ENCODE data around the gene CASP8AP2. TPM values are rescaled to one million over a fixed set of nuclear protein-coding genes. Genes with fewer than 3 reads are reported as not detected.

CASP8AP2 gene
- total and polyA plus RNA-seq, 2 of the 13 experiments (the other 11 are each of a cell fraction or from before 2014, with no cell fraction given): 5.7 to 13.5 TPM

DNA sequence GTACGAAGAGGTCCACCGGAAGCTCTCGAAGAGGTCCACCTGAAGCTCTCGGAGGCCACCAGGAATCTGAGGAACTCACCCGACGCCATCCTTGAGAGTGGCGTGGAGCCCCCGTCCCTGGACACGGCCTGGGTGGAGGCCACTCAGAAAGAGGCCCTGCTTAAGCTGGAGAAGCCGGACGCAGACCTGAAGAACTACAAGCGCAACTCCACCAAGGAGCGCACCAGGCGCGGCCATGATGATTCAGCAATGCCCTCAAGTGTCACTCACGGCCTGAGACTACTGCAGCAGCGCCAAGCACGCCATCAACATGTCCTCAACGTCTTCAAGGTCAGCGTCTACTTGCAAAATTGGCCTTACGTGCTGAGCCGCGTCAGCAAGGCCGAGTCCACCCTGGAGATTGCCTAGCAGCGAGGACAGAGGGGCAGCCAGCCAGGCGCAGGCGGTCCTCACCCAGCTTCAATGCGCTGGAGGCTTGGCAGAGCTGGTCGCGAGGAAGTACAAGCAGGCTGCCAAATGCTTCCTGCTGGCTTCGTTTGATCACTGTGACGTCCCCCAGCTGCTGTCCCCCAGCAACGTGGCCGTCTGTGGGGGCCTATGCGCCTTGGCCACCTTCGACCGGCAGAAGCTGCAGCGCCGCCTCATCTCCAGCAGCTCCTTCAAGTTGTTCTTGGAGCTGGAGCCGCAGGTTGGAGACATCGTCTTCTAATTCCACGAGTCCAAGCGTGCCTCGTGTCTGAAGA lies 56.9 kb downstream of the CASP8AP2 start:
- peaks cover 1 to 21% of the 10 kb centered on the region in 2 experiments; a peak in 3 of 5 replicates for H3K27me3 ChIP-seq (ENCODE audit: control insufficient read depth in 1 of 2, insufficient read depth in 2 of 2, low read length in 2 of 2)
- in situ Hi-C loops (cut with HindIII; ENCODE audit: extremely low pct_ligation_motif_present, low pct_unique_long_range_greater_than_20kb): no loop called here

DNA sequence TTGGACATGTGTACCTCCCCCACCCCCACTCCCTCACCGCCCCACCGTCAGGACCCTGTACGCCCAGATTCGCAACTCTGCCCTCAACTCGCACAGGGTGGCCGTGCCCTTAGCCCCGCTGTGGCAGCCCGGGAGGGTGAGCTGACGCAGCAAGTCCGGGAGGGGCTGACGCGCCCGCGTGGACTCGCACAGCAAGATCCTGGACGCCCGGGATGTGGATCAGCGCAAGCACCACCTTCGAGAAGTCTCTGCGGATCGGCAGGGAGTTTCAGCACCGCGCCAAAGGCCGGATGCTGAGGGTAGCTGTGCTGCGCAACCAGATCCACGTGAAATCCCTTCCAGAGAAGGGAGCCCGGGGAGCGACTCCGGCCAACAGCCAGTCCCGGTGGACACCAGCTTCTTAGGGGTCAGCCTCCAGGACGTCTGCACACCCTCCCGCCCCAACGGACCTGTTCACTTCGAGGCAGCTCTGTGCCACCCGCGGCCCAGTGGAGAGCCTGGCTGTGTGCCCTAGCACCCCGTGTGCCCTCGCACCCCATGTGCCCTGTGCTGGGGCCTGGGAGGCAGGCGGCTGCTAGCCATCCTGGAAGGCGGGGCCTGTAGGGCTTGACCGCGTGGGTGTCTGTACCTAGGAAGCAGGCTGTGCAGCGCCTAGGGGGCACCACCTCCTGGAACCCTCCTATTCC lies 57.9 kb downstream of the CASP8AP2 start:
- H3K79me2 ChIP-seq (ENCODE audit: insufficient read depth, low read length): no peaks in the 10 kb centered on the region
- TF ChIP-seq, protein P1, sequence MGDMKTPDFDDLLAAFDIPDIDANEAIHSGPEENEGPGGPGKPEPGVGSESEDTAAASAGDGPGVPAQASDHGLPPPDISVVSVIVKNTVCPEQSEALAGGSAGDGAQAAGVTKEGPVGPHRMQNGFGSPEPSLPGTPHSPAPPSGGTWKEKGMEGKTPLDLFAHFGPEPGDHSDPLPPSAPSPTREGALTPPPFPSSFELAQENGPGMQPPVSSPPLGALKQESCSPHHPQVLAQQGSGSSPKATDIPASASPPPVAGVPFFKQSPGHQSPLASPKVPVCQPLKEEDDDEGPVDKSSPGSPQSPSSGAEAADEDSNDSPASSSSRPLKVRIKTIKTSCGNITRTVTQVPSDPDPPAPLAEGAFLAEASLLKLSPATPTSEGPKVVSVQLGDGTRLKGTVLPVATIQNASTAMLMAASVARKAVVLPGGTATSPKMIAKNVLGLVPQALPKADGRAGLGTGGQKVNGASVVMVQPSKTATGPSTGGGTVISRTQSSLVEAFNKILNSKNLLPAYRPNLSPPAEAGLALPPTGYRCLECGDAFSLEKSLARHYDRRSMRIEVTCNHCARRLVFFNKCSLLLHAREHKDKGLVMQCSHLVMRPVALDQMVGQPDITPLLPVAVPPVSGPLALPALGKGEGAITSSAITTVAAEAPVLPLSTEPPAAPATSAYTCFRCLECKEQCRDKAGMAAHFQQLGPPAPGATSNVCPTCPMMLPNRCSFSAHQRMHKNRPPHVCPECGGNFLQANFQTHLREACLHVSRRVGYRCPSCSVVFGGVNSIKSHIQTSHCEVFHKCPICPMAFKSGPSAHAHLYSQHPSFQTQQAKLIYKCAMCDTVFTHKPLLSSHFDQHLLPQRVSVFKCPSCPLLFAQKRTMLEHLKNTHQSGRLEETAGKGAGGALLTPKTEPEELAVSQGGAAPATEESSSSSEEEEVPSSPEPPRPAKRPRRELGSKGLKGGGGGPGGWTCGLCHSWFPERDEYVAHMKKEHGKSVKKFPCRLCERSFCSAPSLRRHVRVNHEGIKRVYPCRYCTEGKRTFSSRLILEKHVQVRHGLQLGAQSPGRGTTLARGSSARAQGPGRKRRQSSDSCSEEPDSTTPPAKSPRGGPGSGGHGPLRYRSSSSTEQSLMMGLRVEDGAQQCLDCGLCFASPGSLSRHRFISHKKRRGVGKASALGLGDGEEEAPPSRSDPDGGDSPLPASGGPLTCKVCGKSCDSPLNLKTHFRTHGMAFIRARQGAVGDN (CRISPR knock-in tag; IDR thresholded peaks at IDR 0.05): peak; percentile 46
- TF ChIP-seq, protein P2, sequence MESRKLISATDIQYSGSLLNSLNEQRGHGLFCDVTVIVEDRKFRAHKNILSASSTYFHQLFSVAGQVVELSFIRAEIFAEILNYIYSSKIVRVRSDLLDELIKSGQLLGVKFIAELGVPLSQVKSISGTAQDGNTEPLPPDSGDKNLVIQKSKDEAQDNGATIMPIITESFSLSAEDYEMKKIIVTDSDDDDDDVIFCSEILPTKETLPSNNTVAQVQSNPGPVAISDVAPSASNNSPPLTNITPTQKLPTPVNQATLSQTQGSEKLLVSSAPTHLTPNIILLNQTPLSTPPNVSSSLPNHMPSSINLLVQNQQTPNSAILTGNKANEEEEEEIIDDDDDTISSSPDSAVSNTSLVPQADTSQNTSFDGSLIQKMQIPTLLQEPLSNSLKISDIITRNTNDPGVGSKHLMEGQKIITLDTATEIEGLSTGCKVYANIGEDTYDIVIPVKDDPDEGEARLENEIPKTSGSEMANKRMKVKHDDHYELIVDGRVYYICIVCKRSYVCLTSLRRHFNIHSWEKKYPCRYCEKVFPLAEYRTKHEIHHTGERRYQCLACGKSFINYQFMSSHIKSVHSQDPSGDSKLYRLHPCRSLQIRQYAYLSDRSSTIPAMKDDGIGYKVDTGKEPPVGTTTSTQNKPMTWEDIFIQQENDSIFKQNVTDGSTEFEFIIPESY (CRISPR knock-in tag; IDR thresholded peaks at IDR 0.05): 0 out of 2 replicates have a peak, but pooled peaks have one; percentile 4
- TF ChIP-seq ZNF260 (CRISPR knock-in tag; IDR thresholded peaks at IDR 0.05; ENCODE audit: borderline replicate concordance, low read depth): no peak
- H3K4me3 ChIP-seq (replicated peaks in 1 of 3; ENCODE audit: insufficient read depth in 1 of 3, low read depth in 2 of 3, low read length in 3 of 3): peak overlapping the region in 1 of 3 experiments; percentile 16; a peak in 1 of 6 replicates
- FAIRE-seq (no peak), ATAC-seq (peak; percentile 82), DNase-seq (ENCODE audit: low spot score) (no peak)
- no peaks in the 10 kb centered on the region for H3K36me3 ChIP-seq (replicated peaks in 1 of 2; ENCODE audit: control insufficient read depth in 1 of 2, insufficient read depth in 2 of 2, low read length in 2 of 2)
- 28% methylated on average over 22 of the region's 43 CpGs for WGBS (ENCODE audit: low lambda C conversion rate)
- no peaks in the 10 kb centered on the region for H4K20me1 ChIP-seq (ENCODE audit: insufficient read depth, low read length)
- peaks cover 17% of the 10 kb centered on the region for H3K4me1 ChIP-seq (ENCODE audit: insufficient read depth, low read length)
- intact Hi-C loops (cut with micrococcal nuclease; ENCODE audit: unreplicated experiment): no loop called here
- no TSS peak for BruUV-seq (replicated peaks)
- CTCF ChIA-PET (ENCODE audit: low intra/inter-chr PET ratio, low total read pairs): no interaction called here
- POLR2A ChIA-PET: no interaction called here
- no peak overlapping the region for H2AFZ ChIP-seq (ENCODE audit: low read length)
- in situ Hi-C loops (cut with HindIII; ENCODE audit: extremely low pct_ligation_motif_present, low pct_unique_long_range_greater_than_20kb): no loop called here
- H3K4me2 ChIP-seq (ENCODE audit: low read depth, low read length): peak overlapping the region; percentile 39
- H3K9ac ChIP-seq (ENCODE audit: insufficient read depth, low read depth, low read length): no peak overlapping the region
- H3K9me3 ChIP-seq (ENCODE audit: low read length): no peaks in the 10 kb centered on the region
- peaks cover 1 to 21% of the 10 kb centered on the region in 2 experiments; a peak in 3 of 5 replicates for H3K27me3 ChIP-seq (ENCODE audit: control insufficient read depth in 1 of 2, insufficient read depth in 2 of 2, low read length in 2 of 2)
- no peak overlapping the region for H3K27ac ChIP-seq (ENCODE audit: extremely low read length, insufficient read depth, low read length)

More for the DNA sequence above, 56.9 kb downstream of the CASP8AP2 start:
- CTCF ChIA-PET (ENCODE audit: low intra/inter-chr PET ratio, low total read pairs): no interaction called here
- no peak for TF ChIP-seq ZNF773 (CRISPR knock-in tag; IDR thresholded peaks at IDR 0.05; ENCODE audit: borderline replicate concordance)
- TF ChIP-seq ARNT (IDR thresholded peaks at IDR 0.05): no peak
- no peak for TF ChIP-seq ZNF570 (CRISPR knock-in tag; IDR thresholded peaks at IDR 0.05; ENCODE audit: borderline replicate concordance)
- ATAC-seq (no peak), DNase-seq (ENCODE audit: low spot score) (no peak), FAIRE-seq (no peak)
- Histone ChIP-seq H3K4me1 (ENCODE audit: insufficient read depth, low read length) (peaks cover 17% of the 10 kb centered on the region), H4K20me1 (ENCODE audit: insufficient read depth, low read length) (no peaks in the 10 kb centered on the region), H3K79me2 (ENCODE audit: insufficient read depth, low read length) (no peaks in the 10 kb centered on the region), H3K9ac (ENCODE audit: insufficient read depth, low read depth, low read length) (no peak overlapping the region), H2AFZ (ENCODE audit: low read length) (no peak overlapping the region), H3K27ac (ENCODE audit: extremely low read length, insufficient read depth, low read length) (no peak overlapping the region), H3K4me3 (replicated peaks in 1 of 3; ENCODE audit: insufficient read depth in 1 of 3, low read depth in 2 of 3, low read length in 3 of 3) (no peak overlapping the region), H3K4me2 (ENCODE audit: low read depth, low read length) (no peak overlapping the region), H3K36me3 (replicated peaks in 1 of 2; ENCODE audit: control insufficient read depth in 1 of 2, insufficient read depth in 2 of 2, low read length in 2 of 2) (no peaks in the 10 kb centered on the region), H3K9me3 (ENCODE audit: low read length) (no peaks in the 10 kb centered on the region)
- no TSS peak for BruUV-seq (replicated peaks)
- WGBS (ENCODE audit: low lambda C conversion rate): 80% methylated on average over 25 of the region's 44 CpGs
- POLR2A ChIA-PET: no interaction called here
- intact Hi-C loops (cut with micrococcal nuclease; ENCODE audit: unreplicated experiment): no loop called here

Data from HepG2 (cell line).